Neural cell (in vitro differentiated cells): ENCODE measurements around the gene DNASE2. TPM values are rescaled to one million over a fixed set of nuclear protein-coding genes. Genes with fewer than 3 reads are reported as not detected.

Experiments used
- H2AFZ ChIP-seq: fragments of 200-600, 300-800 bp; sonication (generic), shearing (Covaris generic); 2 replicates; pipeline ENCODE4 v1.6.0; 2014; ENCODE audit warnings: low read depth, mild to moderate bottlenecking, antibody characterized with exemption, low read length, moderate library complexity
- H3F3A ChIP-seq: fragments of 200-600 bp; shearing (Covaris generic); 2 replicates; pipeline ENCODE4 v1.6.1; 2016; ENCODE audit warnings: mild to moderate bottlenecking, moderate library complexity, mixed read lengths, antibody characterized with exemption, low read length; ENCODE audit not compliant: insufficient read depth, poor library complexity, severe bottlenecking
- H3K27ac ChIP-seq: fragments of 200-600, 300-800 bp; sonication (generic), shearing (Covaris generic); 2 replicates; pipeline ENCODE4 v1.5.1; 2014; ENCODE audit warnings: mild to moderate bottlenecking, low read length, moderate library complexity
- H3K27me3 ChIP-seq: fragments of 300-800, 200-600 bp; sonication (generic), shearing (Covaris generic); 2 replicates; pipeline ENCODE4 v1.6.0; 2014; ENCODE audit warnings: mild to moderate bottlenecking, low read depth, low read length, moderate library complexity; ENCODE audit not compliant: insufficient read depth
- H3K36me3 ChIP-seq: fragments of 300-800, 200-600 bp; sonication (generic), shearing (Covaris generic); 2 replicates; pipeline ENCODE4 v1.5.1; 2014; ENCODE audit warnings: mild to moderate bottlenecking, antibody characterized with exemption, low read length, moderate library complexity; ENCODE audit not compliant: insufficient read depth
- H3K4me2 ChIP-seq: fragments of 300-800, 200-600 bp; sonication (generic), shearing (Covaris generic); 2 replicates; pipeline ENCODE4 v1.6.0; 2014; ENCODE audit warnings: mild to moderate bottlenecking, low read length
- H3K4me3 ChIP-seq: fragments of 300-800, 200-600 bp; sonication (generic), shearing (Covaris generic); 2 replicates; pipeline ENCODE4 v1.5.1; 2014; ENCODE audit warnings: mild to moderate bottlenecking, low read length, moderate library complexity
- H3K79me2 ChIP-seq: fragments of 200-600 bp; shearing (Covaris generic); replicated peaks from 2 replicates; pipeline ENCODE4 v1.6.0; 2014; ENCODE audit warnings: mild to moderate bottlenecking, low read length, moderate library complexity; ENCODE audit not compliant: insufficient read depth
- H3K9ac ChIP-seq: fragments of 300-800, 200-600 bp; sonication (generic), shearing (Covaris generic); 2 replicates; pipeline ENCODE4 v1.6.1; 2016; ENCODE audit warnings: mild to moderate bottlenecking, low read length, mixed read lengths
- H3K9me2 ChIP-seq: fragments of 200-600 bp; shearing (Covaris generic); 2 replicates; pipeline ENCODE4 v1.6.1; 2016; ENCODE audit warnings: mild to moderate bottlenecking, low read length, mixed read lengths; ENCODE audit not compliant: insufficient read depth
- H3K9me3 ChIP-seq: fragments of 200-600, 300-800 bp; sonication (generic), shearing (Covaris generic); 2 replicates; pipeline ENCODE4 v1.6.1; 2016; ENCODE audit warnings: mild to moderate bottlenecking, mixed run types, low read length, moderate library complexity, mixed read lengths
- H4K20me1 ChIP-seq: fragments of 200-600 bp; shearing (Covaris generic); 2 replicates; pipeline ENCODE4 v1.6.1; 2016; ENCODE audit warnings: mild to moderate bottlenecking, mixed run types; ENCODE audit not compliant: insufficient read depth
- CTCF ChIP-seq: fragments of 450-650 bp; IDR thresholded peaks from 2 replicates; pipeline ENCODE4 v1.5.1; 2014; ENCODE audit warnings: antibody characterized with exemption, mild to moderate bottlenecking, moderate library complexity; ENCODE audit not compliant: poor library complexity, severe bottlenecking
- EP300 ChIP-seq: fragments of 450-650 bp; conservative IDR thresholded peaks from 2 replicates; pipeline ENCODE4 v1.6.1; 2014; ENCODE audit warnings: antibody characterized with exemption, mild to moderate bottlenecking, moderate library complexity; ENCODE audit not compliant: poor library complexity, severe bottlenecking
- EZH2 ChIP-seq: fragments of 200-600, 300-800 bp; shearing (Covaris generic), sonication (generic); IDR thresholded peaks from 2 replicates; pipeline ENCODE4 v1.6.1; 2014; ENCODE audit warnings: antibody characterized with exemption, low read length, borderline replicate concordance, mild to moderate bottlenecking; ENCODE audit not compliant: insufficient read depth, poor library complexity, severe bottlenecking
- MXI1 ChIP-seq: fragments of 450-650 bp; conservative IDR thresholded peaks from 2 replicates; pipeline ENCODE4 v1.6.1; 2014; ENCODE audit warnings: antibody characterized with exemption, mild to moderate bottlenecking; ENCODE audit not compliant: poor library complexity, severe bottlenecking
- POLR2AphosphoS5 ChIP-seq: IDR thresholded peaks from 2 replicates; pipeline ENCODE4 v1.6.1; 2012
- RAD21 ChIP-seq: fragments of 450-650 bp; conservative IDR thresholded peaks from 2 replicates; pipeline ENCODE4 v1.6.1; 2014; ENCODE audit warnings: antibody characterized with exemption, mild to moderate bottlenecking, moderate library complexity
- REST ChIP-seq: IDR thresholded peaks from 2 replicates; pipeline ENCODE4 v1.6.1; 2012; ENCODE audit warnings: borderline replicate concordance
- SMC3 ChIP-seq: fragments of 450-650 bp; conservative IDR thresholded peaks from 2 replicates; pipeline ENCODE4 v1.6.1; 2014; ENCODE audit warnings: antibody characterized with exemption, mild to moderate bottlenecking, moderate library complexity; ENCODE audit not compliant: poor library complexity
- TAF1 ChIP-seq: IDR thresholded peaks from 2 replicates; pipeline ENCODE4 v1.6.1; 2012; ENCODE audit warnings: low read depth
- polyA plus RNA-seq: library from polyadenylated mRNA; depleted of rRNA; stranded (reverse); fragments of >200 nt; gene quantifications from 2 replicates; pipeline ENCODE4 v1.2.3, GENCODE V29; 2014

DNASE2 gene
- polyA plus RNA-seq, 1 donor from 2014 or later, result 0.59 TPM

- no peak for TF ChIP-seq EZH2
- TF ChIP-seq CTCF, result peak; percentile 85
- TF ChIP-seq POLR2AphosphoS5, result peak; percentile 93
- TF ChIP-seq MXI1, result peak; percentile 52
- peak; percentile 41 for TF ChIP-seq RAD21
- TF ChIP-seq SMC3, result peak; percentile 55
- Histone ChIP-seq H4K20me1 (peaks cover 6% of the 10 kb centered on the region), H3F3A (no peaks in the 10 kb centered on the region), H3K27ac (peak within 1 kb of the TSS; percentile 91), H3K4me2 (peak within 1 kb of the TSS; percentile 83), H3K9me3 (no peaks in the 10 kb centered on the region), H2AFZ (peak within 1 kb of the TSS; percentile 73), H3K4me3 (peak within 1 kb of the TSS; percentile 92), H3K9me2 (no peaks in the 10 kb centered on the region), H3K27me3 (peaks cover 22% of the 10 kb centered on the region), H3K9ac (peak within 1 kb of the TSS; percentile 100), H3K36me3 (peaks cover 5% of the 10 kb centered on the region), H3K79me2 (peaks cover 33% of the 10 kb centered on the region)
Measured at GRCh38 chr19:12838182-12838885, 42.9 kb downstream of the DNASE2 start, which contains the start of gene MAST1. TSS of gene MAST1 (plus strand) at chr19:12838515. CDS start at chr19:12838573, 58 bp downstream.

DNA sequence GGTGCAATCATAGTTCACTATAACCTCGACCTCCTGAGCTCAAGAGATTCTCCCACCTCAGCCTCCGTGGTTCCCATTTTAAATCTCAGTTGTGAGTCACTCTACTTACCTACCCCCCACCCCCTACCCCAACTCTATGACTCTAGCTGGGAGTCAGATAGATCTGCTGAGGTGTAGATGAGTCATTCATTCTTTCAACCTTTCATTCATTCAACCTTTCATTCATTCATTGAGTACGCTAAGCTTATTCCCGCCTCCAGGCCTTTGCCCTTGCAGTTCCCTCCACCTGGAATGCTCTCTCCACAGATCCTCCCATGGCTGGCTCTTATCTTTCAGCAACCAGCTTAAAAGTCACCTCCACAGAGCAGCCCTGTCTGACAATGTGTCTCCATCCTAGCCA, 44.0 kb downstream of the DNASE2 start:
- H3K27ac ChIP-seq, result no peak overlapping the region
- no peak overlapping the region for H3K4me3 ChIP-seq
- peaks cover 6% of the 10 kb centered on the region for H4K20me1 ChIP-seq
- H3K36me3 ChIP-seq, result no peaks in the 10 kb centered on the region
- H2AFZ ChIP-seq, result no peak overlapping the region
- no peaks in the 10 kb centered on the region for H3K9me2 ChIP-seq
- peaks cover 33% of the 10 kb centered on the region for H3K27me3 ChIP-seq
- no peaks in the 10 kb centered on the region for H3F3A ChIP-seq
- TF ChIP-seq REST (no peak), TAF1 (no peak), RAD21 (no peak), EP300 (no peak), SMC3 (no peak), EZH2 (no peak), CTCF (no peak), MXI1 (no peak), POLR2AphosphoS5 (no peak)
- H3K9me3 ChIP-seq, result no peaks in the 10 kb centered on the region
- no peak overlapping the region for H3K4me2 ChIP-seq
- H3K79me2 ChIP-seq, result peaks cover 26% of the 10 kb centered on the region
- no peak overlapping the region for H3K9ac ChIP-seq
